ENCODE results near the gene RANBP3. TPM values are rescaled to one million over a fixed set of nuclear protein-coding genes. Genes with fewer than 3 reads are reported as not detected.
"Not testable (repeated sequence)": the region's sequence is repeated elsewhere in the genome, so short reads cannot be mapped to it uniquely, and the experiment has no call there.

The RANBP3 gene
- total RNA-seq, 1 experiment from 2014 or later = 89.2 TPM

- DNase-seq (ENCODE audit: low read depth) = no peak
Observed at GRCh38 chr19:5966941-5967340, 11.0 kb downstream of the RANBP3 start.

DNA sequence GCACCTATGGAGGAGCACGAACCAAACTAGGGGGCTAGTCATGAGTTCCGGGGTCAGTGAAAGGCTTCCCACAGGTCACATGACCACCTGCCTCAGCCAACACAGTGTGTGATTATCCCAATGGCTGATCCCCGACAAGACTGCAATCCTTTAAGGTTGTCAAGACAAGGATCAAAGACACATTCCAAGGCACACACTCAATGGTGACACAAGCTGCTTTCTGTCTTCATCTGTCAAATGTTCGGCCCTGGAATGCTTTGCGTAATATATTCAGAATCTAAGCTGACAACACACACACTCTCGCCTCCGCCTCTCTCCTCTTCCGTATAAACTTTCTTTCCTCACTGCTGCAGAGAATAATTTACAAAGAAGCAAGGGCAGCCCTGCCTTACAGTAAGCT lies 11.7 kb downstream of the RANBP3 start:
- no peak for DNase-seq (ENCODE audit: low read depth)

GRCh38 chr19:5964816-5965565 lies 12.9 kb downstream of the RANBP3 start:
- no peak for DNase-seq (ENCODE audit: low read depth)

DNA sequence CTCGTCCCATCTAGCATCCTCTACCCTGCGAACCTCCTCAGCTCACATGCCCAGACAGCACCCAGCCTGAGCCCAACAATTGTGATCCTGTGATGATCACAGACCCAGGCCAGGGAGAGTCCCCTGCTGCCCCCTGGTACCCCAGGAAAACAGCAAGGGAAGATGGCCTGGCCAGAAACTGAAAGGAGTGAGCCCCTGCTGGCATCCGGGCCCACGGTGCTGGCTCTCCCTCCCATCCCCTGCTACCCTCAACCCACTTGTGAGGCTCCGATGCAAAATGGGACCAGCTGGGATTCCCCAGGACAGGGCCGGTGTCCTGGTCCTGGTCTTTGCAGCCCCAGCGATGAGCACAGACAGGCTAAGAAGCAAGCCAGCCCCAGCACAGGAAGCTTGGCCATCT lies 14.1 kb downstream of the RANBP3 start:
- DNase-seq (ENCODE audit: low read depth) = no peak

GRCh38 chr19:5963259-5963658 lies 14.7 kb downstream of the RANBP3 start:
- DNase-seq (ENCODE audit: low read depth) = not testable (repeated sequence)

DNA sequence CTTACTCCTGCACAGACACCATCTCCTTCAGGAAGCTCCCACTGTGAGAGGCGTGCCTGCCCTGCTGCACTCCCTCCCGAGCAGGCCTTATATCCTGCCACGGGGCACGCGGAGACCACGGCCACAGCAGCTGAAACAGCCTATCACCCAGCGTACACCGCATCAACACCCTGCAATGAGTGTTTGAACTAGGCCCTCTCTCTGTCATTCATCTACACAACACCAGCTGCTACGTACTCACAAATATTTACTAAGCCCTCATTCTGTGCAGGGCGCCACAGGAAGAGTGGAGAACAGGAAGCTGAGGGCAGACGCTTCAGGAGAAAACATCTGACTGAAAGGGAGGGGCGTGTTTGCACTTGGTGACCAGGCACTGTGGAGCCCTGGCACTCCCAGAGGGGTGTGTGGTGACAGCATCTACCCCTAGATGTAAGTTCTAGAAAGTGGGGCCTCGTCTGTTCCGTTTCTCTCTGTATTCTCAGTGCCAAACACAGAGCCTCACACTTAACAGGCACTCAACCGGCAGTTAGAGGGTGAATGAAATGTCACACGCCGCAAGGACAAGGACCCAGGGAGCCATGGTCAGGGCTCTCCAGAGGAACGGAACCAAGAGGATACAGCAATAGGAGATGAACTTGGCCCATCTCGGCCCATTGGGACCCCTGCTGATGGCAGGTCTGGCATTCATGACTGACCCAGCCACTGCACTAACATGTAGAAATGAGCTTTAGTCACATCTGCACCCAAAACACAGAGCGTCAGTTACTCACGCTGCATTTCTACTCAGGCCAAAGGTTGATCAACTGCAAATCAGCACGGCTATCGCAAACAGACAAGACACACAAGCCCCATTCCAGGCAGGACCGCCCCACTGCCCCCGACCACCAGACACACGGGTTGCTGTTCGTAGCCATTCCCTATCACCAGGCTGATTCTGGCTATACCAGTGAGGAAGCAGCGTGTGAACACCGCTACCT lies 15.7 kb downstream of the RANBP3 start:
- DNase-seq (ENCODE audit: low read depth) = peak; percentile 11

DNA sequence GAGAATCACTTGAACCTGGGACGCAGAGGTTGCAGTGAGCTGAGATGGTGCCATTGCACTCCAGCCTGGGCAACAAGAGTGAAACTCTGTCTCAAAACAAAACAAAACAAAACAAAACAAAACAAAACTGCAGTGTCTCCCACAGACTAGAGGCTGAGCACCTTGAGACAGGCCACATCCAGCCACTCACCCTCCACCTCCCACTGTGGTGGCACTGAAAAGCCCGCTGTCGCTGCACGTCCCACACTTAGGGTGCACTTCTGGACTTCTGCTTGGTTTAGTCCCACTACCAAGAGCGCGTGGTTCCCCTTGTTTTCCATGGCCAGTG lies 16.3 kb downstream of the RANBP3 start:
- DNase-seq (ENCODE audit: low read depth) = not testable (repeated sequence)

GRCh38 chr19:5960005-5961001 lies 17.6 kb downstream of the RANBP3 start:
- DNase-seq (ENCODE audit: low read depth) = no peak

GRCh38 chr19:5959260-5960004 lies 18.5 kb downstream of the RANBP3 start:
- DNase-seq (ENCODE audit: low read depth) = no peak

GRCh38 chr19:5958851-5959122 lies 19.2 kb downstream of the RANBP3 start:
- DNase-seq (ENCODE audit: low read depth) = no peak

GRCh38 chr19:5958074-5958850 lies 19.7 kb downstream of the RANBP3 start:
- DNase-seq (ENCODE audit: low read depth) = no peak

GRCh38 chr19:5957170-5957569 lies 20.8 kb downstream of the RANBP3 start:
- no peak for DNase-seq (ENCODE audit: low read depth)

GRCh38 chr19:5956728-5957127 lies 21.2 kb downstream of the RANBP3 start:
- DNase-seq (ENCODE audit: low read depth) = no peak

GRCh38 chr19:5956323-5956722 lies 21.6 kb downstream of the RANBP3 start:
- DNase-seq (ENCODE audit: low read depth) = no peak

DNA sequence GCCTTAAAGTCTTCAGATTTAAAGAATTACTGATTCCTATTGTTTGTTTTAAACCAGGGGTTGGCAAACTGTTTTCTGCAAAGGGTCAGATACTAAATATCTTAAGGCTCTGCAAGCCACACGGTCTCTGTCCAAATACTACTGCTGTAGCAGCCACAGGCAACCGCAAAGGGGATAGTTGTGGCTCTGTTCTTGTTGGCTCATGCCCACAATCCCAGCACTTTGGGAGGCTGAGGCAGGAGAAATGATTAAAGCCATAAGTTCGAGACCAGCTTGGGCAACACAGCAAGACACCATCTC lies 22.4 kb downstream of the RANBP3 start:
- no peak for DNase-seq (ENCODE audit: low read depth)

DNA sequence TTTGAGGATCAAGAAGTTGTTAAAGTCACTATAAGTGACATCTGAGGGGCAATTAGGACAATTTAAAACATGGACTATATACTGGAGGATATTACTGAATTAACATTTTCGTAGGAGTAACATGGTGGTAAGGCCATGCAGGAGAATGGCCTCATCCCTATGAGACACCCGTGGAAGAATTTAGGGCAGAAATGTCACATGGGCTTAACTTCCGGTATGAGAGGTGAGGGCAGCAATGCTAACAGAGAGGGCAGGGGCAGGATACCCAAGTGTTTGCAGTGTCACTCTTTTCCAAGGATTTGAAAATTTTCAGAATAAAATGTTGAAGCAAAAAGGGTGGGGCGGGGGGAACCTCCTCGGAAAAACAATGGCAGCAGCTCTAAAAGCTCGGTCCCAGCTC lies 23.6 kb downstream of the RANBP3 start:
- no peak for DNase-seq (ENCODE audit: low read depth)

GRCh38 chr19:5953680-5954213 lies 24.2 kb downstream of the RANBP3 start:
- no peak for DNase-seq (ENCODE audit: low read depth)

- DNase-seq (ENCODE audit: low read depth) = no peak
Observed at GRCh38 chr19:5953030-5953589, 24.8 kb downstream of the RANBP3 start.

GRCh38 chr19:5952193-5953029 lies 25.5 kb downstream of the RANBP3 start:
- DNase-seq (ENCODE audit: low read depth) = no peak
